ENCODE data around the gene MOGAT1.
"Not testable (repeated sequence)": the region's sequence is repeated elsewhere in the genome, so short reads cannot be mapped to it uniquely, and the experiment has no call there.

Gene MOGAT1

GRCh38 chr2:222745836-222746559 is 74.5 kb downstream of the MOGAT1 start:
- no peak overlapping the region for H3K4me3 ChIP-seq (ENCODE audit: low read depth, low read length)
- H3K27me3 ChIP-seq (ENCODE audit: control insufficient read depth, insufficient read depth, low read length) = no peaks in the 10 kb centered on the region
- H3K27ac ChIP-seq (ENCODE audit: low read depth, low read length) = no peak overlapping the region
- H3K9me3 ChIP-seq (ENCODE audit: control insufficient read depth, insufficient read depth, low read length) = no peaks in the 10 kb centered on the region
- H3K4me1 ChIP-seq (ENCODE audit: control insufficient read depth, insufficient read depth, low read length) = peaks cover 23% of the 10 kb centered on the region
- no peaks in the 10 kb centered on the region for H3K36me3 ChIP-seq (ENCODE audit: control insufficient read depth, insufficient read depth, low read length)
- H3K9ac ChIP-seq (ENCODE audit: low read depth, low read length) = no peak overlapping the region

GRCh38 chr2:222747526-222748160 is 76.2 kb downstream of the MOGAT1 start:
- Histone ChIP-seq H3K4me3 (ENCODE audit: low read depth, low read length) (peak overlapping the region; percentile 40; the same call in 1 of the 2 replicates), H3K9ac (ENCODE audit: low read depth, low read length) (no peak overlapping the region)

GRCh38 chr2:222750533-222750932 is 79.1 kb downstream of the MOGAT1 start:
- Histone ChIP-seq H3K4me1 (ENCODE audit: control insufficient read depth, insufficient read depth, low read length) (peaks cover 40% of the 10 kb centered on the region), H3K4me3 (ENCODE audit: low read depth, low read length) (no peak overlapping the region), H3K9ac (ENCODE audit: low read depth, low read length) (no peak overlapping the region), H3K36me3 (ENCODE audit: control insufficient read depth, insufficient read depth, low read length) (no peaks in the 10 kb centered on the region), H3K27me3 (ENCODE audit: control insufficient read depth, insufficient read depth, low read length) (no peaks in the 10 kb centered on the region), H3K9me3 (ENCODE audit: control insufficient read depth, insufficient read depth, low read length) (no peaks in the 10 kb centered on the region), H3K27ac (ENCODE audit: low read depth, low read length) (no peak overlapping the region)

More at GRCh38 chr2:222747526-222748160, 76.2 kb downstream of the MOGAT1 start:
- peaks cover 30% of the 10 kb centered on the region for H3K4me1 ChIP-seq (ENCODE audit: control insufficient read depth, insufficient read depth, low read length)
- no peaks in the 10 kb centered on the region for H3K27me3 ChIP-seq (ENCODE audit: control insufficient read depth, insufficient read depth, low read length)
- H3K27ac ChIP-seq (ENCODE audit: low read depth, low read length) = peak overlapping the region; percentile 72
- H3K36me3 ChIP-seq (ENCODE audit: control insufficient read depth, insufficient read depth, low read length) = no peaks in the 10 kb centered on the region
- no peaks in the 10 kb centered on the region for H3K9me3 ChIP-seq (ENCODE audit: control insufficient read depth, insufficient read depth, low read length)

- Histone ChIP-seq H3K9ac (ENCODE audit: low read depth, low read length) (no peak overlapping the region), H3K9me3 (ENCODE audit: control insufficient read depth, insufficient read depth, low read length) (no peaks in the 10 kb centered on the region), H3K27me3 (ENCODE audit: control insufficient read depth, insufficient read depth, low read length) (no peaks in the 10 kb centered on the region), H3K4me3 (ENCODE audit: low read depth, low read length) (no peak overlapping the region), H3K27ac (ENCODE audit: low read depth, low read length) (no peak overlapping the region), H3K4me1 (ENCODE audit: control insufficient read depth, insufficient read depth, low read length) (peaks cover 36% of the 10 kb centered on the region), H3K36me3 (ENCODE audit: control insufficient read depth, insufficient read depth, low read length) (no peaks in the 10 kb centered on the region)
Observed at GRCh38 chr2:222751238-222751637, 79.8 kb downstream of the MOGAT1 start.

GRCh38 chr2:222751821-222752719 is 80.6 kb downstream of the MOGAT1 start:
- Histone ChIP-seq H3K27ac (ENCODE audit: low read depth, low read length) (no peak overlapping the region), H3K27me3 (ENCODE audit: control insufficient read depth, insufficient read depth, low read length) (no peaks in the 10 kb centered on the region), H3K36me3 (ENCODE audit: control insufficient read depth, insufficient read depth, low read length) (no peaks in the 10 kb centered on the region), H3K9ac (ENCODE audit: low read depth, low read length) (no peak overlapping the region), H3K4me3 (ENCODE audit: low read depth, low read length) (no peak overlapping the region), H3K9me3 (ENCODE audit: control insufficient read depth, insufficient read depth, low read length) (no peaks in the 10 kb centered on the region), H3K4me1 (ENCODE audit: control insufficient read depth, insufficient read depth, low read length) (peaks cover 29% of the 10 kb centered on the region)

- Histone ChIP-seq H3K4me1 (ENCODE audit: control insufficient read depth, insufficient read depth, low read length) (peaks cover 22% of the 10 kb centered on the region), H3K9ac (ENCODE audit: low read depth, low read length) (no peak overlapping the region), H3K27ac (ENCODE audit: low read depth, low read length) (peak overlapping the region; percentile 39), H3K36me3 (ENCODE audit: control insufficient read depth, insufficient read depth, low read length) (no peaks in the 10 kb centered on the region), H3K9me3 (ENCODE audit: control insufficient read depth, insufficient read depth, low read length) (no peaks in the 10 kb centered on the region), H3K27me3 (ENCODE audit: control insufficient read depth, insufficient read depth, low read length) (no peaks in the 10 kb centered on the region), H3K4me3 (ENCODE audit: low read depth, low read length) (no peak overlapping the region)
Observed at GRCh38 chr2:222752746-222753145, 81.3 kb downstream of the MOGAT1 start.

GRCh38 chr2:222753251-222753824 is 81.9 kb downstream of the MOGAT1 start:
- Histone ChIP-seq H3K9ac (ENCODE audit: low read depth, low read length) (no peak overlapping the region), H3K27ac (ENCODE audit: low read depth, low read length) (peak overlapping the region; percentile 39), H3K27me3 (ENCODE audit: control insufficient read depth, insufficient read depth, low read length) (no peaks in the 10 kb centered on the region), H3K4me1 (ENCODE audit: control insufficient read depth, insufficient read depth, low read length) (peaks cover 17% of the 10 kb centered on the region), H3K4me3 (ENCODE audit: low read depth, low read length) (no peak overlapping the region), H3K36me3 (ENCODE audit: control insufficient read depth, insufficient read depth, low read length) (no peaks in the 10 kb centered on the region), H3K9me3 (ENCODE audit: control insufficient read depth, insufficient read depth, low read length) (no peaks in the 10 kb centered on the region)

- no peak overlapping the region for H3K9ac ChIP-seq (ENCODE audit: low read depth, low read length)
- H3K36me3 ChIP-seq (ENCODE audit: control insufficient read depth, insufficient read depth, low read length) = no peaks in the 10 kb centered on the region
- H3K4me1 ChIP-seq (ENCODE audit: control insufficient read depth, insufficient read depth, low read length) = peaks cover 17% of the 10 kb centered on the region
- no peak overlapping the region for H3K4me3 ChIP-seq (ENCODE audit: low read depth, low read length)
- H3K9me3 ChIP-seq (ENCODE audit: control insufficient read depth, insufficient read depth, low read length) = no peaks in the 10 kb centered on the region
- no peaks in the 10 kb centered on the region for H3K27me3 ChIP-seq (ENCODE audit: control insufficient read depth, insufficient read depth, low read length)
- H3K27ac ChIP-seq (ENCODE audit: low read depth, low read length) = no peak overlapping the region
Observed at GRCh38 chr2:222754324-222754930, 83.0 kb downstream of the MOGAT1 start.

GRCh38 chr2:222755593-222755992 is 84.1 kb downstream of the MOGAT1 start:
- not testable (repeated sequence) for H3K27ac ChIP-seq (ENCODE audit: low read depth, low read length); H3K9me3 ChIP-seq (ENCODE audit: control insufficient read depth, insufficient read depth, low read length); H3K27me3 ChIP-seq (ENCODE audit: control insufficient read depth, insufficient read depth, low read length); H3K9ac ChIP-seq (ENCODE audit: low read depth, low read length); H3K4me3 ChIP-seq (ENCODE audit: low read depth, low read length); H3K36me3 ChIP-seq (ENCODE audit: control insufficient read depth, insufficient read depth, low read length)
- H3K4me1 ChIP-seq (ENCODE audit: control insufficient read depth, insufficient read depth, low read length) = peaks cover 20% of the 10 kb centered on the region

GRCh38 chr2:222756362-222756831 is 84.9 kb downstream of the MOGAT1 start:
- no peaks in the 10 kb centered on the region for H3K27me3 ChIP-seq (ENCODE audit: control insufficient read depth, insufficient read depth, low read length)
- H3K9ac ChIP-seq (ENCODE audit: low read depth, low read length) = no peak overlapping the region
- H3K27ac ChIP-seq (ENCODE audit: low read depth, low read length) = no peak overlapping the region
- H3K4me1 ChIP-seq (ENCODE audit: control insufficient read depth, insufficient read depth, low read length) = peaks cover 20% of the 10 kb centered on the region
- no peaks in the 10 kb centered on the region for H3K36me3 ChIP-seq (ENCODE audit: control insufficient read depth, insufficient read depth, low read length)
- H3K4me3 ChIP-seq (ENCODE audit: low read depth, low read length) = no peak overlapping the region
- no peaks in the 10 kb centered on the region for H3K9me3 ChIP-seq (ENCODE audit: control insufficient read depth, insufficient read depth, low read length)
